GM12878 (cell line): ENCODE measurements around the gene CHAT. TPM values are rescaled to one million over a fixed set of nuclear protein-coding genes. Genes with fewer than 3 reads are reported as not detected.

Experiments
- ATAC-seq: fragments of 200-7000 bp; cut with Tn5 transposase; 3 replicates; pipeline ENCODE4 v1.9.1; 2020; ENCODE audit warnings: mild to moderate bottlenecking, moderate library complexity
- BruUV-seq: library from RNA; stranded (reverse); fragments of 400-500 nt; replicated peaks from 2 replicates; lab custom pipeline; 2021; lab: Mats Ljungman, UMichigan
- CTCF ChIA-PET: fragments of 300-600 bp; sonication (Branson Sonifier 250); formaldehyde crosslinking; extraction: SDS; loops from one replicate; lab custom pipeline; 2021; ENCODE audit warnings: inconsistent platforms; lab: Yijun Ruan, JAX
- POLR2A ChIA-PET: fragments of 350-600 bp; formaldehyde crosslinking; extraction: SDS; loops from one replicate; lab custom pipeline; 2021; ENCODE audit warnings: inconsistent platforms; lab: Charles Lee
- RAD21 ChIA-PET: fragments of 300-600 bp; sonication (Branson Sonifier 250); formaldehyde crosslinking; loops from one replicate; lab custom pipeline; 2023; ENCODE audit warnings: antibody characterized with exemption; ENCODE audit not compliant: unreplicated experiment; lab: Charles Lee
- SMC1A ChIA-PET: fragments of 300-600 bp; sonication (Branson Sonifier 250); formaldehyde crosslinking; loops from one replicate; lab custom pipeline; 2023; ENCODE audit not compliant: unreplicated experiment, uncharacterized antibody; lab: Charles Lee
- DNase-seq: peaks from one replicate; pipeline ENCODE4 v3.0.0-alpha.2; 2011; ENCODE audit warnings: low read depth, low spot score
- FAIRE-seq: peaks from 3 replicates; lab custom pipeline; 2011; peaks lifted over from hg19 to GRCh38; lab: Jason Lieb, UNC
- H2AFZ ChIP-seq: 2 replicates; pipeline ENCODE4 v1.6.0; 2011; ENCODE audit warnings: low read depth, low read length, control low read depth; ENCODE audit not compliant: control insufficient read depth
- H3K27ac ChIP-seq: 2 replicates; pipeline ENCODE4 v1.5.1; 2011; ENCODE audit warnings: control low read depth; ENCODE audit not compliant: control insufficient read depth, insufficient read depth
- H3K27me3 ChIP-seq, 2 experiments: replicated peaks in 1 of 2; 2 replicates each; pipeline versions ENCODE4 v1.6.0 to v1.6.1; 2011; ENCODE audit warnings: low read length in 1 of 2; ENCODE audit not compliant: control insufficient read depth in 2 of 2, insufficient read depth in 2 of 2
- H3K36me3 ChIP-seq, 2 experiments: 2 replicates each; pipeline ENCODE4 v1.5.1; 2011; ENCODE audit warnings: low read length in 1 of 2; ENCODE audit not compliant: control insufficient read depth in 2 of 2, insufficient read depth in 2 of 2
- H3K4me1 ChIP-seq: 2 replicates; pipeline ENCODE4 v1.6.1; 2011; ENCODE audit warnings: mild to moderate bottlenecking, low read length, moderate library complexity, mixed read lengths; ENCODE audit not compliant: control insufficient read depth, insufficient read depth
- H3K4me2 ChIP-seq: 2 replicates; pipeline ENCODE4 v1.6.0; 2011; ENCODE audit warnings: control low read depth; ENCODE audit not compliant: control insufficient read depth, insufficient read depth
- H3K4me3 ChIP-seq: fragments of 200-600 bp; sonication (generic); 2 replicates; pipeline ENCODE4 v1.5.1; 2016
- H3K79me2 ChIP-seq: 2 replicates; pipeline ENCODE4 v1.6.0; 2011; ENCODE audit warnings: low read length; ENCODE audit not compliant: control insufficient read depth, insufficient read depth
- H3K9ac ChIP-seq: 2 replicates; pipeline ENCODE4 v1.8.0; 2011; ENCODE audit warnings: low read length, control low read depth, mixed read lengths; ENCODE audit not compliant: control insufficient read depth, insufficient read depth
- H3K9me3 ChIP-seq: replicated peaks from 3 replicates; pipeline ENCODE4 v1.5.1; 2011; ENCODE audit warnings: mild to moderate bottlenecking, low read length; ENCODE audit not compliant: control insufficient read depth, insufficient read depth
- H4K20me1 ChIP-seq: 2 replicates; pipeline ENCODE4 v1.6.0; 2011; ENCODE audit not compliant: control insufficient read depth, insufficient read depth
- BCL11A ChIP-seq: IDR thresholded peaks from 2 replicates; pipeline ENCODE4 v1.6.1; 2011; ENCODE audit warnings: low read depth, low read length
- CBX3 ChIP-seq: fragments of 200-600 bp; sonication (generic); IDR thresholded peaks from 2 replicates; pipeline ENCODE4 v1.6.1; 2016; ENCODE audit warnings: low read depth, borderline replicate concordance
- CBX5 ChIP-seq: sonication (generic); IDR thresholded peaks from 2 replicates; pipeline ENCODE4 v1.6.1; 2016; ENCODE audit warnings: low read depth, moderate library complexity, mild to moderate bottlenecking, inconsistent platforms
- IKZF2 ChIP-seq, 2 experiments: fragments of 450-650 bp; IDR thresholded peaks; 2 replicates each; pipeline ENCODE4 v1.6.1; 2017; ENCODE audit warnings: mild to moderate bottlenecking in 2 of 2, moderate library complexity in 2 of 2
- MEF2A ChIP-seq: IDR thresholded peaks from 2 replicates; pipeline ENCODE4 v1.6.1; 2011; ENCODE audit warnings: low read depth, mild to moderate bottlenecking, low read length, moderate library complexity; ENCODE audit not compliant: insufficient read depth
- NFIC ChIP-seq: IDR thresholded peaks from 2 replicates; pipeline ENCODE4 v1.6.1; 2012; ENCODE audit warnings: low read depth, mild to moderate bottlenecking, inconsistent platforms, low read length, moderate library complexity
- NR2F1 ChIP-seq: fragments of 450-650 bp; conservative IDR thresholded peaks from 2 replicates; pipeline ENCODE4 v1.6.1; 2017; ENCODE audit warnings: mild to moderate bottlenecking
- PML ChIP-seq: IDR thresholded peaks from 2 replicates; pipeline ENCODE4 v1.6.1; 2012; ENCODE audit warnings: low read length, inconsistent platforms
- SMAD5 ChIP-seq: IDR thresholded peaks from 2 replicates; pipeline ENCODE4 v1.6.1; 2016; ENCODE audit warnings: antibody characterized with exemption, low read depth
- SMC3 ChIP-seq: IDR thresholded peaks from 2 replicates; pipeline ENCODE4 v1.6.1; 2011; ENCODE audit warnings: low read length, improper control_type of control experiment, borderline replicate concordance
- SP1 ChIP-seq: IDR thresholded peaks from one replicate; pipeline ENCODE4 v1.6.1; 2011; ENCODE audit warnings: low read depth, low read length
- SPI1 ChIP-seq: IDR thresholded peaks from 2 replicates; pipeline ENCODE4 v1.6.1; 2011; ENCODE audit warnings: low read depth, mild to moderate bottlenecking, low read length, moderate library complexity, borderline replicate concordance; ENCODE audit not compliant: insufficient read depth
- TCF3 ChIP-seq: IDR thresholded peaks from 2 replicates; pipeline ENCODE4 v1.6.1; 2012; ENCODE audit warnings: low read depth, mild to moderate bottlenecking, low read length, borderline replicate concordance; ENCODE audit not compliant: insufficient read depth
- ZNF217 ChIP-seq: fragments of 450-650 bp; IDR thresholded peaks from 2 replicates; pipeline ENCODE4 v1.6.1; 2017; ENCODE audit warnings: antibody characterized with exemption, mild to moderate bottlenecking
- WGBS: methylation state at CpG from one replicate; pipeline ENCODE4 v1.1.6; 2016; ENCODE audit warnings: low lambda C conversion rate; ENCODE audit not compliant: insufficient replicate concordance, insufficient coverage; ENCODE audit errors: missing lambda C conversion rate; 5-methylcytosine and 5-hydroxymethylcytosine counted together
- in situ Hi-C: fragments of 300-500 bp; cut with MboI; formaldehyde crosslinking; loops from 9 replicates; pipeline ENCODE4 v1.14.3; 2018; ENCODE audit warnings: mixed read lengths
- intact Hi-C: fragments of 100-400 bp; cut with micrococcal nuclease; formaldehyde crosslinking; loops from one replicate; pipeline ENCODE4 v1.14.2; 2022; ENCODE audit not compliant: unreplicated experiment
- polyA plus RNA-seq, 11 experiments: library from polyadenylated mRNA; depleted of rRNA in 4 of 11; unstranded in 6 of 11; stranded (reverse) in 5 of 11; fragments of >200 nt; fragmentation: Nextera tagmentation in 4 of 11; fragmentation: Illumina TruSeq in 1 of 11; extraction: Ambion mirVana in 4 of 11; extraction: Trizol in 1 of 11; gene quantifications; 1 replicate in 1 of 11; 2 replicates in 10 of 11; pipeline versions ENCODE4 v1.2.1 to v1.2.3, GENCODE V29; 2011 to 2016; ENCODE audit warnings: inconsistent platforms in 2 of 11, missing spikeins in 2 of 11, low read depth in 1 of 11
- total RNA-seq, 4 experiments: library from RNA; depleted of rRNA in 3 of 4; stranded (reverse); fragments of >200 nt in 3 of 4; fragmentation: Illumina TruSeq in 1 of 4; extraction: Trizol in 1 of 4; gene quantifications; 2 replicates each; pipeline versions ENCODE4 v1.2.1 to v1.2.3, GENCODE V29; 2013 to 2021
- TF ChIP-seq, protein P1 (sequence below): IDR thresholded peaks from 2 replicates; pipeline ENCODE4 v1.6.1; 2012; ENCODE audit warnings: low read length, inconsistent platforms
- TF ChIP-seq, protein P2 (sequence below): fragments of 450-650 bp; IDR thresholded peaks from 2 replicates; pipeline ENCODE4 v1.6.1; 2017; ENCODE audit warnings: low read depth, mild to moderate bottlenecking, moderate library complexity
- TF ChIP-seq, protein P3 (sequence below): fragments of 450-650 bp; formaldehyde crosslinking; IDR thresholded peaks from 2 replicates; pipeline ENCODE4 v1.4.0; 2020; ENCODE audit warnings: mild to moderate bottlenecking, moderate library complexity

CHAT gene
- total and polyA plus RNA-seq, 10 of the 15 experiments (the other 5 are each of a cell fraction or from before 2014, with no cell fraction given), result not detected

DNA sequence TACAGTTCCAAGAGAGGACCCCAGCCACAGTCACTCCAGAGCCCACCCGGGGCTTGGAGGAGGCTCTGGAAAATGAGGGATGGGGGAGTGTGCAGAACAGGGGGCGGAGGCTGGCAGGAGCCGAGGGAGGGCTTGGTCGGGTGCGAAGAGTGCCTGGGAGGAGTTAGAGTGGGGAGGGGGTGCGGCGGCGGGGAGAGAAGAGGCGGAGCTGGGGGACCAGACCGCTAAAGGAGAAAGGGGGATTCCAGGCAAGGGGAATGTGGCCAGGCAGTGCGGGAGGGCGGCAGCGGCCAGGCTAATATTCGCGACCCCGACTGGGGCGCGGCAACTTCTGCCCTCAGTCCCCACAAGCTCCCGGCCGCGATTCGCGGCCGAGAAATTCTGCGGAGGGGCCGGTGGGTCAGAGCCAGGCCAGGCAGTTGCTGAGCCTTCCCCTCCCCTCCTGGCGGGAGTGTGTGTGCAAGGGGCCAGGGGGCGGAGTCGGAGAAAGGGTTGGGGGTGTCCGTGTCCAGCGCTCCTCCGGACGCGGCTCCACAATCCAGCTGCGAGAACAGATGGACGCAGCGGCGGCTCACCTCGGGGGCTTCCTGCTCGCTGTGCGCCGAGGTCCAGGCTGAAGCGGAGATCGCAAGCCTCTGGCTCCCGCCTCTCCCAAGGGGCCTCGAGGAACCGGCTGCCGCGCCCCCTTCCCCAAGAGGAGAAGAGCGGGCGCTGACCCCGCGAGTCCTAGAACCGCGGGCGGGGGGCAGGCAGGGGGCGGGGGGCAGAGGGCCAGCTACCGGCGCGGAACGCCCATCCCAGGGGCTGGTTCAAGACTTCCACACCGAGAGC is 4.3 kb upstream of the CHAT start (continued):
- TF ChIP-seq CBX3 (no peak), PML (no peak), MEF2A (no peak), NFIC (no peak), TCF3 (no peak)
- TF ChIP-seq, protein P1, sequence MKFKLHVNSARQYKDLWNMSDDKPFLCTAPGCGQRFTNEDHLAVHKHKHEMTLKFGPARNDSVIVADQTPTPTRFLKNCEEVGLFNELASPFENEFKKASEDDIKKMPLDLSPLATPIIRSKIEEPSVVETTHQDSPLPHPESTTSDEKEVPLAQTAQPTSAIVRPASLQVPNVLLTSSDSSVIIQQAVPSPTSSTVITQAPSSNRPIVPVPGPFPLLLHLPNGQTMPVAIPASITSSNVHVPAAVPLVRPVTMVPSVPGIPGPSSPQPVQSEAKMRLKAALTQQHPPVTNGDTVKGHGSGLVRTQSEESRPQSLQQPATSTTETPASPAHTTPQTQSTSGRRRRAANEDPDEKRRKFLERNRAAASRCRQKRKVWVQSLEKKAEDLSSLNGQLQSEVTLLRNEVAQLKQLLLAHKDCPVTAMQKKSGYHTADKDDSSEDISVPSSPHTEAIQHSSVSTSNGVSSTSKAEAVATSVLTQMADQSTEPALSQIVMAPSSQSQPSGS, result no peak
- TF ChIP-seq, protein P2, sequence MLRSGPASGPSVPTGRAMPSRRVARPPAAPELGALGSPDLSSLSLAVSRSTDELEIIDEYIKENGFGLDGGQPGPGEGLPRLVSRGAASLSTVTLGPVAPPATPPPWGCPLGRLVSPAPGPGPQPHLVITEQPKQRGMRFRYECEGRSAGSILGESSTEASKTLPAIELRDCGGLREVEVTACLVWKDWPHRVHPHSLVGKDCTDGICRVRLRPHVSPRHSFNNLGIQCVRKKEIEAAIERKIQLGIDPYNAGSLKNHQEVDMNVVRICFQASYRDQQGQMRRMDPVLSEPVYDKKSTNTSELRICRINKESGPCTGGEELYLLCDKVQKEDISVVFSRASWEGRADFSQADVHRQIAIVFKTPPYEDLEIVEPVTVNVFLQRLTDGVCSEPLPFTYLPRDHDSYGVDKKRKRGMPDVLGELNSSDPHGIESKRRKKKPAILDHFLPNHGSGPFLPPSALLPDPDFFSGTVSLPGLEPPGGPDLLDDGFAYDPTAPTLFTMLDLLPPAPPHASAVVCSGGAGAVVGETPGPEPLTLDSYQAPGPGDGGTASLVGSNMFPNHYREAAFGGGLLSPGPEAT, result no peak

DNA sequence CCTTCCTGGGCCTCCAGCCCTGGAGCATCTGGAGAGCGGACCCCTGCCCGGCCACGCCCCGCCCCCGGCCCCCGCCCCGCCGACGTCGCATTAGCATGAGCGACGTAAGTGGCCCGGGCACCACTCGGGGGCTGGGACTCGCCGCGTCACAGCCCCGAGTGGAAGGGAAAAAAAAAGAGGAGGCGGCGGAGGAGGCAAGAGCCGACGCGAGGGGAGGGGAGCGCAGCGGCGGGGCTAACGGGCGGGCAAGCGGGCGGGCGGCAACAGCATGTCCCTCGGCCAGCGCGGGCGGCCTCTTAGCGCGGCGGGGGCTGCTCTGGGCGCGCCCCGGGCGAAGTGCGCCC is 3.8 kb upstream of the CHAT start, which contains the start of gene SLC18A3:
TSS of gene SLC18A3 (plus strand) at position 197 of the 344 bp plus-strand sequence. CDS start 431 bp downstream, outside the sequence.
- Histone ChIP-seq H4K20me1 (no peaks in the 10 kb centered on the region), H2AFZ (no peak within 1 kb of the TSS), H3K27ac (no peak within 1 kb of the TSS), H3K9me3 (peaks cover 4% of the 10 kb centered on the region; the same call in 1 of the 3 replicates), H3K4me3 (no peak within 1 kb of the TSS), H3K36me3 (no peaks in the 10 kb centered on the region), H3K9ac (no peak within 1 kb of the TSS), H3K79me2 (no peaks in the 10 kb centered on the region), H3K4me1 (no peaks in the 10 kb centered on the region), H3K27me3 (peaks cover 14 to 30% of the 10 kb centered on the region in 2 experiments), H3K4me2 (no peak within 1 kb of the TSS)
- ATAC-seq, result no peak
- POLR2A ChIA-PET, result no interaction called here
- DNase-seq, result no peak
- FAIRE-seq, result no peak
- WGBS, result 8% methylated on average over 4 of the region's 43 CpGs
- SMC1A ChIA-PET, result no interaction called here
- no TSS peak for BruUV-seq
- RAD21 ChIA-PET, result no interaction called here
- CTCF ChIA-PET, result interaction anchor here (1.0 kb wide), 1 partner anchor 71 kb away, joined by 3 read pairs; no protein-coding TSS in a partner anchor
- in situ Hi-C loops (no loop called here), intact Hi-C loops (no loop called here)
- TF ChIP-seq SMAD5 (no peak), BCL11A (no peak), IKZF2 (IDR thresholded peaks at IDR 0.05) (no peak), SMC3 (no peak), SP1 (no peak), TCF3 (no peak), NR2F1 (no peak), SPI1 (no peak), ZNF217 (no peak), CBX5 (no peak)
- TF ChIP-seq, protein P3, sequence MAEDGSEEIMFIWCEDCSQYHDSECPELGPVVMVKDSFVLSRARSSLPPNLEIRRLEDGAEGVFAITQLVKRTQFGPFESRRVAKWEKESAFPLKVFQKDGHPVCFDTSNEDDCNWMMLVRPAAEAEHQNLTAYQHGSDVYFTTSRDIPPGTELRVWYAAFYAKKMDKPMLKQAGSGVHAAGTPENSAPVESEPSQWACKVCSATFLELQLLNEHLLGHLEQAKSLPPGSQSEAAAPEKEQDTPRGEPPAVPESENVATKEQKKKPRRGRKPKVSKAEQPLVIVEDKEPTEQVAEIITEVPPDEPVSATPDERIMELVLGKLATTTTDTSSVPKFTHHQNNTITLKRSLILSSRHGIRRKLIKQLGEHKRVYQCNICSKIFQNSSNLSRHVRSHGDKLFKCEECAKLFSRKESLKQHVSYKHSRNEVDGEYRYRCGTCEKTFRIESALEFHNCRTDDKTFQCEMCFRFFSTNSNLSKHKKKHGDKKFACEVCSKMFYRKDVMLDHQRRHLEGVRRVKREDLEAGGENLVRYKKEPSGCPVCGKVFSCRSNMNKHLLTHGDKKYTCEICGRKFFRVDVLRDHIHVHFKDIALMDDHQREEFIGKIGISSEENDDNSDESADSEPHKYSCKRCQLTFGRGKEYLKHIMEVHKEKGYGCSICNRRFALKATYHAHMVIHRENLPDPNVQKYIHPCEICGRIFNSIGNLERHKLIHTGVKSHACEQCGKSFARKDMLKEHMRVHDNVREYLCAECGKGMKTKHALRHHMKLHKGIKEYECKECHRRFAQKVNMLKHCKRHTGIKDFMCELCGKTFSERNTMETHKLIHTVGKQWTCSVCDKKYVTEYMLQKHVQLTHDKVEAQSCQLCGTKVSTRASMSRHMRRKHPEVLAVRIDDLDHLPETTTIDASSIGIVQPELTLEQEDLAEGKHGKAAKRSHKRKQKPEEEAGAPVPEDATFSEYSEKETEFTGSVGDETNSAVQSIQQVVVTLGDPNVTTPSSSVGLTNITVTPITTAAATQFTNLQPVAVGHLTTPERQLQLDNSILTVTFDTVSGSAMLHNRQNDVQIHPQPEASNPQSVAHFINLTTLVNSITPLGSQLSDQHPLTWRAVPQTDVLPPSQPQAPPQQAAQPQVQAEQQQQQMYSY (CRISPR knock-in tag), result no peak
